Esophagus mucosa (tissue), 1 donor: ENCODE results near the gene BICC1. TPM values are rescaled to one million over a fixed set of nuclear protein-coding genes. Genes with fewer than 3 reads are reported as not detected.
"Not testable (repeated sequence)": the region's sequence is repeated elsewhere in the genome, so short reads cannot be mapped to it uniquely, and the experiment has no call there.

ENCODE experiments used
- ATAC-seq: fragments of 200-7000 bp; cut with Tn5 transposase; one replicate; pipeline ENCODE4 v1.9.1; 2020
- total RNA-seq: library from RNA; stranded (reverse); gene quantifications from one replicate; pipeline ENCODE4 v1.2.4, GENCODE V29; 2023
- donor health status: DM: yes; HTN: yes; CAD: no.

BICC1 gene
- total RNA-seq, 1 donor from 2014 or later, result 0.32 TPM

DNA sequence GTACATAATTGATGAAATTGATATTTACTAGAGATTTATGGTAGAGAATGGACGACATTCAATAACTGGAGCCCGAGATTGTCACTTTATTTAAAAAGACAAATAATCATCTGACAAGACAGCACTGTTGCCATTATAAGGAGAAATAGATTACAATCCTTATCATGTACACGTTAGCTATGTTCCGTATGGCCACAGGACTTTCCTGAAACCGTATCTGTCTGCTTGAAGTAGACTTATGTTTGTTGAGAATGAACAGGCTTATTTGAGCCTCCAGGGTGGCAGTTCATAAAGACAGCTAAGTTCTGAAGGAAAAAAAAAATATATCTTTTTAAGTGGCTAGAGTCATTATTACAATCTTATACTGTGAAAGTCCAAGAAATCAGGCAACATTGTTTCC is 317.2 kb downstream of the BICC1 start:
- no peak for ATAC-seq

DNA sequence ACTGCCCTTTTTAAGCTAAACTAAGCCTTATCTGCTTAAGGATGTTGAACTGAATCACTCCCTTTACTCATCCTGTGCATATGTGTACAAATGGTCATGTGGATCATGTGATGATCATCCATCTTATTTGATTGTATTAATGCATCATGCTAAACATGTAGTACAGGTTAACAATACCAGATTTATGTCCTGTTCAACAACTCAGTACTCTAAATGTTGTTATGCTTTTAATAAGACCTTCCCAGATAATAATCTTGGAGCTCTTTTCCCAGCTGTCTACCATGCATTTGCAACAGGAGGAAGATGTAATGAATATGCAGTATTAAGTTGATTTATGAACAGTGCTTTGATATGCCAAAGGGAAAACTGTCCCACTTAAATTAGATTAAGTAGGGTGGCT is 318.0 kb downstream of the BICC1 start:
- no peak for ATAC-seq

DNA sequence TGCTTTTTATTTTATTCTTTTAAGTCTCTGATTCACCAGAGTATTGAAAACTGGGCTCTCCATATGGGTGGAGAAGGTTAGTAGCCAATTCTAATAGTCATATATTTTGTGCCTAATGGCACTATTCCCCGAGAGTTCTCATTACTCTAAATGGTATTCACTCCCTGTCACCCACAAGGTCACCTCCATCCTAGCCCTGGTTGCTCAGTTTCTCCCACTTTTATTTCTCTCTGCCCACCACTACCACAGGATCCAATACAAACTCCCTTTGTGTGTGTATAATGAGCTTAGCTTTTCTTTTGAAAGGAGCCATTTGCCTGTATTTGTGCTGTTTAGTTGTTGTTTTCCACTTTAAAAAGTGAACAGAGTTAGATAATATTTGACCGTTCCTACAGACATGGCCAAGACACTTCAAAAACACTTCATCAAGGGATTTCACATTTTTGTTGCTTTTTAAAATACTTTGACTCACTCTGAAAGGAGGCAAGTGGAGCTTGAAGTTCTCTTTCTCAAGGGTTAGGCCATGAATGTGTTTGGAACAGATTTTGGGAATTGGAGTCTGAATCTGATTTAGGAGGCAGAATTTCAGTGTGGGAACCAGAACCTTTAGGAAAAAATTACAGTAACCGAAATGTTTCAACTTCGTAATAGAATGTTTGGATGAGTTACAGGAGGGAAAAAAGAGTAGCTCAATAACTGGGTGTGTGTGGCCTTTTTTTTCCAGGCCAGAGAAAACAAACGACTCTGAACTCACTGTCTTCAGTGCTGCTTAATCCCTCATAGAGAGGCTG is 321.3 kb downstream of the BICC1 start:
- ATAC-seq, result no peak

DNA sequence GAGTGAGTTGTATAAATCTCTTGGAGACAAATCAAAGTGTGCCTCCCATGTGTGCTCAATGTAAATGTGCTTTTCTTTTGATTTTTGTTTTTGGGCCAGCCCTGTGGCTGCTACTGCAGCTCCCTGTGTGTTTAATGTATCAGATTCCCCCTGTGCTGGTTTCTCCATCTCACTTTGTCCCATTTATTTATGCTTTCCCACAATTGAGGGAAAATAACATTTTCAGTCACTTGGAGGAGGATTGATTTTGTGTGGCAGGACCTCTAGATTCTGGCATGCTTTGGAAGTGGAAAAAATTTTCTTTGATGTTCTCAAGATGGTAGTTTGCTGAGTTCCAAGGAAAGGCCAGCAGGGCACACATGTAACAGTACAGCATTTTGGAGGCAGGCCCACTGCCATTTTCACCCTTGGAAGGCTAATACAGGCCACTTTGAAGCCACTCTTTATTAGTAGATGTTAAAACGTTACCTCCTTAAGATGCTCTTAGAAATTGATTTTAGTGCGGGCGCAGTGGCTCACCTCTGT is 323.6 kb downstream of the BICC1 start:
- ATAC-seq, result no peak

DNA sequence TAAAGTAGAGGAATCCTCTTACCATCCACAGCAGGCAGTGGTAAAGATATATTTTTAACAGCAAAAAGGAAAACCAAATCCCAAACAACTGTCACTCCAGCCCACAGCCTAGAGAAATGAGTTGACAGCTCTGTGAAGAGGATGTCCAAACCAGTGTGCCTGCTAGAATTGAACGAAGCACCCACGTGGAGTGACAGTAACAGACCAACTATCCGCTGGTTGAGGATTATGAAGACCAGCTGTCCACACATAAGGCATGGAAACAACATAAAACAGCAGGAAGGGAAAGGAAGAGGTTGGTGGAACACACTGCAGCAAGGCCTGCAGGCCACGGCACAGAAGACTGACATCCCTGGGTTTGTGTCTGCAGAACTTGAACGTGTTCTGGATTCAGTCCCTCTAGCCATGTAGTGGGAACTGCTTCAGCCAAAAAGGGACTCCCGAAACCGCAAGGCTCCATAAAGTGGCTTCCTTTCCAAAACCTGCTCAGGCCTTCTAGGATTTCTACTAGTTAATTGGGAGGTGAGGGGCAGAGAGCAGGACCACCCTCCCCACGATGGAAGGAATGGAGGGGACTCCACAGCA is 324.4 kb downstream of the BICC1 start:
- no peak for ATAC-seq

- no peak for ATAC-seq
Observed at GRCh38 chr10:58837826-58838225, 325.2 kb downstream of the BICC1 start.

DNA sequence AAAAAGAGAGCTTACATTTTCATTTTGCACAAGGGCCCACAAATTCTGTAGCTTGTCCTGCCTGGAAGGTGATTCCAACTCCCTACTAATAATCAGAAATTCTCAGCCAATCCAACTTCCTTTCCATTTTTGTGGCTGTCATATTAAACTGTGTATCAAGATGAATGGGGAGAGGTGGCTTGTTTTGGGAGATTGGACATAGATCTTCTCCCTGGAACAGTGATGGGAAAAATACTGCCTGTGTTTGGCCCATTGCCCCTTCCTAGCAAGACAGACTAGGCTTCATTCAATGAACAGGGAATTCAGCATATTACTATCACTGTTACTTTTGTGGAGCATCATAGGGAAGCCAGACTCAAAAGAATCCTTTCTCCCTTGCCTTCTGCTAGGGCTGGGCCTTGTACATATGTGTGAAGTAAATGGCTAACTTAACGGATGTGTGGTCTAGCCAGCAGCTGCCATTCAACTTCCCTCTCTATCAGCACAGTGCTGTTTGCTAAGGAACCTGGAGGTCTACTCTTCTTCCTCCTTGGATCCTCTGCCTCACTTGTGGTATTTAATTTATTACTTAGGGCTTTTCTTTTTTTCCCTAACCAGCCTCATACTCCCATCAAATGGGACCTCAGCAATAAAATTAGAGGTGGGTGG is 326.0 kb downstream of the BICC1 start:
- no peak for ATAC-seq

- no peak for ATAC-seq
Observed at GRCh38 chr10:58839771-58840170, 327.1 kb downstream of the BICC1 start.

- ATAC-seq, result no peak
Observed at GRCh38 chr10:58840840-58841435, 328.3 kb downstream of the BICC1 start.

DNA sequence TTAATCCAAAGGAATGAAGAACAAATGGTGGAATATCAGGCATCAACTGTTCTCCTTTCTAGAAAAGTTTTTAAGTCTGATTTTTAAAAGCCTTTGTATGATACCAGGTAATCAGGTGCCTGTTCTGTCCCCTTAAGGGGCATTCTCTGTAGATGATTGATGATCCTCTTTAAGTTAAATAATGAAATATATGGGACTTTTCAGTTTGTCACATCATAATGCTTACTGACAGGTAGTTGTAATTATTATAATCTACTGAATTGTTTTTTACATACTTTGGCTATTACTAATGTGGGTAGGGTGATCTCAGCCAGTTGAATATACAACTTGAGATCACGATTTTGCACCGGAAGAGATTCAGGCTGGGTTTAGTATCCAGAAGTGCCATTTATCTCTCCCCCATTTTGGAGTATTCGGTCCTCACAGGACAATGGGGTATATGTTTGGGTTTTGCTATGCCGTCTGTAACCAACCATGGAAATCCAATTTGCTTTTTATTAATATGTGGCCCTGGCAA is 330.2 kb downstream of the BICC1 start:
- ATAC-seq, result no peak

DNA sequence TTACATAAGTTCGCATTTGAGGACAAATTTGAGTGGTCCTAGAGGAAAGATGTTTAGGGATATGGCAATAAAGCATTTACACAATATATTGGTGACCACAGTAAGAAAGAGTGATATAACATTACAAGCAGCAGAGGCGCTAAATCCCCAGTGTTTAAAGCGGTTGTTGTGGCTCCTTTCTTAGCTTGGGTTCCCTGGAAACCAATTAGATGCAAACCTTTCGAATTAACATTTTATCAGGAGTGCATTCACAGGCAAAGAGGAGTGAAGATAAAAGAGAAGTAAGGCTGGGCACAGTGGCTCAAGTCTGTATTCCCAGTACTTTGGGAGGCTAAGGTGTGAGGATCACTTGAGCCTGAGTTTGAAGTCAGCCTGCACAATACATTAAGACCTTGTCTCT is 331.1 kb downstream of the BICC1 start:
- ATAC-seq, result no peak

DNA sequence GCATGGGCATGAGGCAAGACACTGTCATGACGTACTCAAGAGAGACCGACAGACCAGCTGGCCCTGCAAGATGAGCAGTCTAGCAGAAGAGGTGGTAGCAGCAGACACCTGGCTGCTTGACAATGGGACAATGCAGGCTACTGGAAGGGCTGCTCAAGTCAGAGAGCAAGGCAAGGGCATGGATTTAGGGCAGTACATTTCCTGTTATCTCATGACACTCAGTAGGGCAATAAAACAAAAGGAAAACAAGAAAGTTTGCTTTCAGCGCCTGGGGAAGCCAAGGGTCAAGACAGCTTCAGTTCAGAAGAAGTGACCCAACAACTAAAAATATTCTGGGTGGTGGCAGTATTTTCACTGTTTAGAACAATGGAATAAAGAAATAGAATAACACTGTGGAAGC is 332.0 kb downstream of the BICC1 start:
- ATAC-seq, result no peak

DNA sequence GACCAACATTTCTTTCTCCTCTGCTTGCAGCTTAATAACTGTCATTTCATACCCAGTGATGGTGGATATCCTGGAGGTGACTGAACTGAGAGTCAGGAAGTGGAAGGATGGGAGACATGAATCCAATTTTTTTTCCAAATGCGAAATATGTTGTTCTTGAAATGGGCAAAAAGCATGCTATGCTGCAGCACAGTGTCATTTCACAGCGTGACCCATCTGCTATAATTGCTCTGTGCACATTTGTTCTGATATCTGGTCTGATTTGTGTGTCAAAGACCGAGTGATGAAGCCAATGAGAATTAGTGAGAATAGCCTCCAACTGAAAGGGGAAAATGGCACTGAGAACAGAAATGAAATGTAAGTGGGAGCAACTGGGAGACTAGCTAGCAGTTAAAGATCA is 334.2 kb downstream of the BICC1 start:
- no peak for ATAC-seq

- no peak for ATAC-seq
Observed at GRCh38 chr10:58851606-58852005, 338.9 kb downstream of the BICC1 start.

GRCh38 chr10:58853668-58854067 is 341.0 kb downstream of the BICC1 start:
- no peak for ATAC-seq

GRCh38 chr10:58854811-58855210 is 342.1 kb downstream of the BICC1 start:
- ATAC-seq, result no peak

- ATAC-seq, result no peak
Observed at GRCh38 chr10:58856508-58857240, 344.0 kb downstream of the BICC1 start.

DNA sequence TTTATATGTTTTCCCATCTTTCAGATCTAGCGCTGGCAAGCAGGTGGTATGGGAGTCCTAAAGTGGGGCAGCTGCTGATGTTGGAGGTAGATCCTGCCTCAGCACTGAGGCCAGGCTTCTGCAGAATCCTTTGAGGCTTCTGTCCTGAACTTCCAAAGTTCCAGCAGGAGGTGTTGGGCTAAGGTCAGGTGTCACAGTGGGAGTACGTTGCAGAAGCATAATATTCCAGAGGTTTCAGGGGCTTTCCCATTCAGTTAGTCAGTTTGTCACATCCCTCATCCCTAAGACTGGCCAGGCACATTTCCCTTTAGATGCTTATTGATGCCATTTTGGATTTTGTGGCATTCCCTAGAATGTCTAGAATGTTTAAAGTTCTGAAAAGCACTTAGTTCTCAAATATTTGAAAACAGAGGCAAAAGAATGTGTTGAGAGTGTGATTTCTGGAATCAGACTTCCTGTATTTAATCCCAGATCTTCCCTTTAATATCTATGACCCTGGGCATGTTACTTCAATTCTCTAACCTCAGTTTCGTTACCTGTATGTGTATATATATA is 344.7 kb downstream of the BICC1 start:
- ATAC-seq, result no peak

DNA sequence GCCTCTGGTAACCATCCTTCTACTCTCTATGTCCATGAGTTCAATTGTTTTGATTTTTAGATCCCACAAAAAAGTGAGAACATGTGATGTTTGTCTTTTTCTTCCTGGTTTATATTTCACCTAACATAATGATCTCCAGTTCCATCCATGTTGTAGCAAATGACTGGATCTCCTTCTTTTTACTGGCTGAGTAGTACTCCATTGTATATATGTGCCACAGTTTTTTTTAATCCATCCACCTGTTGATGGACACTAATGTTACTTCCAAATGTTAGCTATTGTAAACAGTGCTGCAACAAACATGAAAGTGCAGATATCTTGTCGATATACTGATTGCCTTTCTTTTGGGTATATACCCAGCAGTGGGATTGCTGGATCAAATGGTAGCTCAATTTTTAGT is 345.5 kb downstream of the BICC1 start:
- not testable (repeated sequence) for ATAC-seq

- no peak for ATAC-seq
Observed at GRCh38 chr10:58859526-58859925, 346.9 kb downstream of the BICC1 start.

GRCh38 chr10:58867683-58868082 is 355.0 kb downstream of the BICC1 start:
- ATAC-seq, result no peak
